CD4-positive, alpha-beta T cell (primary cell): ENCODE results near the gene PTGES3L. TPM values are rescaled to one million over a fixed set of nuclear protein-coding genes. Genes with fewer than 3 reads are reported as not detected.
"Not testable (repeated sequence)": the region's sequence is repeated elsewhere in the genome, so short reads cannot be mapped to it uniquely, and the experiment has no call there.

Experiments
- ATAC-seq: fragments of 200-7000 bp; cut with Tn5 transposase; one replicate; pipeline ENCODE4 v1.10.0; 2022; ENCODE audit warnings: mild to moderate bottlenecking; ENCODE audit not compliant: poor library complexity
- CTCF ChIA-PET: fragments of 350-600 bp; sonication (Branson Sonifier 250); formaldehyde crosslinking; loops from one replicate; lab custom pipeline; 2021; ENCODE audit warnings: antibody characterized with exemption, inconsistent platforms; lab: Charles Lee
- POLR2A ChIA-PET: fragments of 350-600 bp; sonication (Branson Sonifier 250); formaldehyde crosslinking; loops from one replicate; lab custom pipeline; 2021; ENCODE audit warnings: antibody characterized with exemption, inconsistent platforms; lab: Charles Lee
- DNase-seq, 14 experiments: peaks; one replicate each; pipeline ENCODE4 v3.0.0-alpha.2; 2013 to 2020; ENCODE audit warnings: mixed read lengths in 2 of 14
- H3K27ac ChIP-seq, 2 donors: one replicate each; pipeline versions ENCODE4 v1.5.1 to v1.7.0; 2013; ENCODE audit warnings: low read length in 2 of 2, low read depth in 1 of 2, mild to moderate bottlenecking in 1 of 2
- H3K27me3 ChIP-seq, 2 experiments: 1 replicate in 1 of 2; 2 replicates in 1 of 2; pipeline versions ENCODE4 v1.6.1 to v1.7.0; 2013; ENCODE audit warnings: low read length in 2 of 2, control low read depth in 1 of 2, mild to moderate bottlenecking in 1 of 2, moderate library complexity in 1 of 2; ENCODE audit not compliant: insufficient read depth in 2 of 2, control insufficient read depth in 1 of 2
- H3K36me3 ChIP-seq: one replicate; pipeline ENCODE4 v1.6.1; 2013; ENCODE audit warnings: low read length, control low read depth; ENCODE audit not compliant: insufficient read depth
- H3K4me1 ChIP-seq: one replicate; pipeline ENCODE4 v1.6.1; 2013; ENCODE audit warnings: low read length, control low read depth; ENCODE audit not compliant: insufficient read depth
- H3K4me3 ChIP-seq: one replicate; pipeline ENCODE4 v1.5.1; 2013; ENCODE audit warnings: mild to moderate bottlenecking, low read length, moderate library complexity
- H3K9me3 ChIP-seq, 2 experiments: 1 replicate in 1 of 2; 2 replicates in 1 of 2; pipeline versions ENCODE4 v1.6.1 to v1.7.0; 2013; ENCODE audit warnings: low read length in 2 of 2, mild to moderate bottlenecking in 2 of 2, control low read depth in 1 of 2, moderate library complexity in 1 of 2; ENCODE audit not compliant: control insufficient read depth in 1 of 2, insufficient read depth in 1 of 2
- H3K27ac Mint-ChIP-seq: one replicate; pipeline ENCODE4 v1.8.0; 2020; ENCODE audit warnings: mixed read lengths
- H3K27me3 Mint-ChIP-seq: one replicate; pipeline ENCODE4 v1.8.0; 2021; ENCODE audit warnings: mixed read lengths
- H3K36me3 Mint-ChIP-seq: one replicate; pipeline ENCODE4 v1.8.0; 2021; ENCODE audit warnings: low read depth, mixed read lengths
- H3K4me1 Mint-ChIP-seq: one replicate; pipeline ENCODE4 v1.8.0; 2021; ENCODE audit warnings: low read depth, mixed read lengths
- H3K4me3 Mint-ChIP-seq: one replicate; pipeline ENCODE4 v1.8.0; 2020; ENCODE audit warnings: mild to moderate bottlenecking, mixed read lengths
- H3K9me3 Mint-ChIP-seq: one replicate; pipeline ENCODE4 v1.8.0; 2020; ENCODE audit warnings: mixed read lengths
- intact Hi-C, 2 experiments: fragments of 100-400 bp; cut with DNase I in 1 of 2; cut with micrococcal nuclease in 1 of 2; formaldehyde crosslinking; loops; one replicate each; pipeline versions ENCODE4 v1.15.1 to v1.9.0; 2023 to 2025; cut with DNase I, micrococcal nuclease
- total RNA-seq, 174 experiments: library from RNA in 2 of 174; stranded (reverse) in 2 of 174; gene quantifications; one replicate each; pipeline ENCODE4 v1.2.3 and lab custom pipeline; 2021 to 2026
- TF ChIP-seq, protein P1 (sequence below): fragments of 200-600 bp; IDR thresholded peaks from one replicate; pipeline ENCODE4 v1.8.0; 2022; ENCODE audit warnings: antibody characterized with exemption, mild to moderate bottlenecking

PTGES3L gene
- total RNA-seq, 2 experiments from 2014 or later = 0.20 TPM; not detected in 1

DNA sequence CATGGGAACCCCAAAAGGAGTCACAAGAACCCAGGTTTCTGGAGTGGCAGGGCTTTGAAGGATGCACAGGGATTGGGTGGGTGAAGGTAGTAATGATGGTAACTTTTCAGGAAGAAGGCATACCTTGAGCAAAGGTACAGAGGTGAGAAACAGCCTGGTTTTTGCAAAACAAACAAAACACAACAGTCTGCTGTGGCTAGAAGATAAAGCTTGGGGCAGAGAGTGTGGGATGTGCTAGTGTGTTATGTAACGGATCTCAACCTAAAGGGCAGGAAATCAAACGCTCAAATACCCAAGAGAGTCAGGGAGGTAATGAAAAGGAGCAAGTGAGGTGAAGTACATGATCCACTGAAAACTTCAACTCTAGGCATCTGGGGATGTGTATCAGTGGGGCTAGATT is 4.6 kb downstream of the PTGES3L start:
- intact Hi-C loops = no loop called here
- ATAC-seq (no peak), DNase-seq (no peak)
- H3K36me3 ChIP-seq = no peaks in the 10 kb centered on the region
- H3K9me3 ChIP-seq = no peaks in the 10 kb centered on the region
- no peaks in the 10 kb centered on the region for H3K9me3 Mint-ChIP-seq
- H3K27ac ChIP-seq = no peak overlapping the region
- H3K36me3 Mint-ChIP-seq = peaks cover 3% of the 10 kb centered on the region
- H3K4me3 Mint-ChIP-seq = no peak overlapping the region
- ChIA-PET POLR2A (no interaction called here), CTCF (no interaction called here)
- no peak overlapping the region for H3K27ac Mint-ChIP-seq
- H3K4me3 ChIP-seq = no peak overlapping the region
- peaks cover 8% of the 10 kb centered on the region for H3K4me1 ChIP-seq
- no peaks in the 10 kb centered on the region for H3K27me3 ChIP-seq
- H3K4me1 Mint-ChIP-seq = peaks cover 12% of the 10 kb centered on the region
- H3K27me3 Mint-ChIP-seq = no peaks in the 10 kb centered on the region
- TF ChIP-seq, protein P1, sequence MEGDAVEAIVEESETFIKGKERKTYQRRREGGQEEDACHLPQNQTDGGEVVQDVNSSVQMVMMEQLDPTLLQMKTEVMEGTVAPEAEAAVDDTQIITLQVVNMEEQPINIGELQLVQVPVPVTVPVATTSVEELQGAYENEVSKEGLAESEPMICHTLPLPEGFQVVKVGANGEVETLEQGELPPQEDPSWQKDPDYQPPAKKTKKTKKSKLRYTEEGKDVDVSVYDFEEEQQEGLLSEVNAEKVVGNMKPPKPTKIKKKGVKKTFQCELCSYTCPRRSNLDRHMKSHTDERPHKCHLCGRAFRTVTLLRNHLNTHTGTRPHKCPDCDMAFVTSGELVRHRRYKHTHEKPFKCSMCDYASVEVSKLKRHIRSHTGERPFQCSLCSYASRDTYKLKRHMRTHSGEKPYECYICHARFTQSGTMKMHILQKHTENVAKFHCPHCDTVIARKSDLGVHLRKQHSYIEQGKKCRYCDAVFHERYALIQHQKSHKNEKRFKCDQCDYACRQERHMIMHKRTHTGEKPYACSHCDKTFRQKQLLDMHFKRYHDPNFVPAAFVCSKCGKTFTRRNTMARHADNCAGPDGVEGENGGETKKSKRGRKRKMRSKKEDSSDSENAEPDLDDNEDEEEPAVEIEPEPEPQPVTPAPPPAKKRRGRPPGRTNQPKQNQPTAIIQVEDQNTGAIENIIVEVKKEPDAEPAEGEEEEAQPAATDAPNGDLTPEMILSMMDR = no peak

DNA sequence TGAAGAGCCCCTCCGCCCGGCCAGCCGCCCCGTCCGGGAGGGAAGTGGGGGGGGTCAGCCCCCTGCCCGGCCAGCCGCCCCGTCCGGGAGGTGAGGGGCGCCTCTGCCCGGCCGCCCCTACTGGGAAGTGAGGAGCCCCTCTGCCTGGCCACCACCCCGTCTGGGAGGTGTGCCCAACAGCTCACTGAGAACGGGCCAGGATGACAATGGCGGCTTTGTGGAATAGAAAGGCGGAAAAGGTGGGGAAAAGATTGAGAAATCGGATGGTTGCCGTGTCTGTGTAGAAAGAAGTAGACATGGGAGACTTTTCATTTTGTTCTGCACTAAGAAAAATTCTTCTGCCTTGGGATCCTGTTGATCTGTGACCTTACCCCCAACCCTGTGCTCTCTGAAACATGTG is 6.6 kb downstream of the PTGES3L start:
- H3K27me3 ChIP-seq, DNase-seq, intact Hi-C loops, H3K27ac ChIP-seq, H3K27ac Mint-ChIP-seq, POLR2A ChIA-PET, H3K27me3 Mint-ChIP-seq, H3K4me3 ChIP-seq, H3K9me3 ChIP-seq, H3K36me3 Mint-ChIP-seq, H3K4me1 ChIP-seq, CTCF ChIA-PET, H3K36me3 ChIP-seq, H3K4me3 Mint-ChIP-seq, H3K9me3 Mint-ChIP-seq, H3K4me1 Mint-ChIP-seq, ATAC-seq: not testable (repeated sequence)

DNA sequence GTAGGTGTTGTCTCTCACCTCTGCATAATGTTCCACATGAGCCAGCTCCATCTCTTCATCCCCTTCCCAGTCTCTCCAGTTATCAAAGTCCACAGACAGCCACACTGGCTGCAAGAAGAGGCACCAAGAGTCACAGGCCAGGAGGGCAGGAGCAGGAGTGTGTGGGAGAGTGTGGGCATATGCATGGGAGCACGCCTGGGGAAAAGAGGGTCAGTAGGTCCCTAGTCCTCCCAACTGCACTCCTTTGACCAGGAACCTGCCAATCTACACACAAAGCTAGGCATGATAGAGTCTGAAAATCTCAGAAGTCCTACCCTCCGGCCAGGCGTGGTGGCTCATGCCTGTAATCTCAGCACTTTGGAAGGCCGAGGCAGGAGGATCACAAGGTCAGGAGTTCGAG is 8.3 kb downstream of the PTGES3L start:
- DNase-seq (no peak), ATAC-seq (no peak)
- Mint-ChIP-seq H3K27ac (no peak overlapping the region), H3K4me3 (no peak overlapping the region), H3K36me3 (no peaks in the 10 kb centered on the region), H3K9me3 (no peaks in the 10 kb centered on the region), H3K27me3 (no peaks in the 10 kb centered on the region), H3K4me1 (no peaks in the 10 kb centered on the region)
- H3K4me3 ChIP-seq = no peak overlapping the region
- ChIA-PET CTCF (no interaction called here), POLR2A (no interaction called here)
- TF ChIP-seq, protein P1 = no peak
- intact Hi-C loops = no loop called here
- no peaks in the 10 kb centered on the region for H3K27me3 ChIP-seq
- no peaks in the 10 kb centered on the region for H3K4me1 ChIP-seq
- no peak overlapping the region for H3K27ac ChIP-seq
- no peaks in the 10 kb centered on the region for H3K36me3 ChIP-seq
- H3K9me3 ChIP-seq = no peaks in the 10 kb centered on the region

DNA sequence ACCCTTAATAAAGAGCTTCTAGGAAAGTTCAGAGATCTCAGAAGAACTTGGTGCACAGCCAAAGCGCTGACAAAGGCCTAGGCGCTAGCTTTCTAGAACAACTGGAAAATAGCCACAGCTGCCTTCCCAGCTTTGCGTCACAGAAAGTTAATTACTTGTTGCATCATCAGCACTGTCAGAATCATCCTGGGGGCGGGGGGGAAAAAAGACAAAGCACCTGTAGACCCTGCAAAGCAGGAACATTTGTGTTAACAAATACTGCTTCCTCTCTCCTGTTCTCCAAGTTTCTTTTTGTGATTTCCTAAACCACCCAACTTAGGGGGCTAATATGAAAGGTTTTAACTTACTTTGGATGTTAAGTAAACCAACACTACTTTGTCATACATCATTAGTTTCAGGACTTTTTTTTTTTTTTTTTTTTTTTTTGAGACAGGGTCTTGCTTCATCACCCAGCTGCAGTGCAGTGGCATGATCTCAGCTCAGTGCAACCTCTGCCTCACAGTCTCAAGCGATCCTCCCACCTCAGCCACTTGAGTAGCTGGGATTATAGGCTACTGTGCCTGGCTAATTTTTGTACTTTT is 10.8 kb downstream of the PTGES3L start:
- no peak overlapping the region for H3K27ac ChIP-seq
- intact Hi-C loops = no loop called here
- DNase-seq = no peak
- Mint-ChIP-seq H3K27ac (no peak overlapping the region), H3K4me3 (no peak overlapping the region), H3K4me1 (peaks cover 6% of the 10 kb centered on the region), H3K27me3 (no peaks in the 10 kb centered on the region), H3K9me3 (no peaks in the 10 kb centered on the region), H3K36me3 (peaks cover 5% of the 10 kb centered on the region)
- no peak for ATAC-seq
- H3K9me3 ChIP-seq = no peaks in the 10 kb centered on the region
- POLR2A ChIA-PET = interaction anchor here (0.7 kb wide), 1 partner anchor 515 kb away, joined by 3 read pairs; the partner anchor contains the start of gene DHX8
- no peaks in the 10 kb centered on the region for H3K36me3 ChIP-seq
- TF ChIP-seq, protein P1 = no peak
- H3K4me3 ChIP-seq = no peak overlapping the region
- CTCF ChIA-PET = no interaction called here
- H3K27me3 ChIP-seq = no peaks in the 10 kb centered on the region
- peaks cover 5% of the 10 kb centered on the region for H3K4me1 ChIP-seq
